MCF 10A (cell line): ENCODE results near the gene PCP2. TPM values are rescaled to one million over a fixed set of nuclear protein-coding genes. Genes with fewer than 3 reads are reported as not detected.

Experiments used
- BruUV-seq: library from RNA; stranded (reverse); fragments of 400-500 nt; replicated peaks from 2 replicates; lab custom pipeline; 2021; lab: Mats Ljungman, UMichigan
- CTCF ChIA-PET: fragments of 300-600 bp; sonication (Branson Sonifier 250); formaldehyde crosslinking; extraction: SDS; loops from one replicate; lab custom pipeline; 2021; ENCODE audit warnings: antibody characterized with exemption, inconsistent platforms; lab: Yijun Ruan, JAX
- POLR2A ChIA-PET: fragments of 300-600, 350-650 bp; sonication (Branson Sonifier 250); formaldehyde crosslinking; extraction: SDS; loops from one replicate; lab custom pipeline; 2020; ENCODE audit warnings: antibody characterized with exemption, inconsistent platforms; lab: Yijun Ruan, JAX
- DNase-seq: peaks from one replicate; pipeline ENCODE4 v3.0.0-alpha.2; 2018; ENCODE audit not compliant: unreplicated experiment
- H3K27ac Mint-ChIP-seq: one replicate; pipeline ENCODE4 v1.8.0; 2022; ENCODE audit warnings: mild to moderate bottlenecking, low read depth, mixed read lengths; ENCODE audit not compliant: unreplicated experiment
- H3K27me3 Mint-ChIP-seq: one replicate; pipeline ENCODE4 v1.8.0; 2022; ENCODE audit warnings: mixed read lengths; ENCODE audit not compliant: insufficient read depth, unreplicated experiment
- H3K36me3 Mint-ChIP-seq: one replicate; pipeline ENCODE4 v1.8.0; 2022; ENCODE audit warnings: mild to moderate bottlenecking, moderate library complexity, mixed read lengths; ENCODE audit not compliant: insufficient read depth, unreplicated experiment
- H3K4me1 Mint-ChIP-seq: one replicate; pipeline ENCODE4 v1.8.0; 2022; ENCODE audit warnings: mixed read lengths; ENCODE audit not compliant: insufficient read depth, unreplicated experiment
- H3K4me3 Mint-ChIP-seq: one replicate; pipeline ENCODE4 v1.8.0; 2022; ENCODE audit warnings: mild to moderate bottlenecking, moderate library complexity, mixed read lengths; ENCODE audit not compliant: unreplicated experiment
- H3K9me3 Mint-ChIP-seq: one replicate; pipeline ENCODE4 v1.8.0; 2022; ENCODE audit warnings: mixed read lengths; ENCODE audit not compliant: unreplicated experiment
- CTCF ChIP-seq: fragments of 200-600 bp; IDR thresholded peaks from one replicate; pipeline ENCODE4 v1.8.0; 2022; ENCODE audit warnings: antibody characterized with exemption, mild to moderate bottlenecking; ENCODE audit not compliant: unreplicated experiment
- intact Hi-C: fragments of 100-400 bp; cut with micrococcal nuclease; formaldehyde crosslinking; loops from 2 replicates; pipeline ENCODE4 v1.14.1; 2022
- total RNA-seq: library from RNA; stranded (reverse); gene quantifications from 2 replicates; pipeline ENCODE4 v1.2.3, GENCODE V29; 2022

PCP2 gene
- total RNA-seq, 1 experiment from 2014 or later: not detected

- no TSS peak for BruUV-seq
- Mint-ChIP-seq H3K9me3 (no peaks in the 10 kb centered on the region), H3K27ac (no peak overlapping the region), H3K36me3 (peaks cover 11% of the 10 kb centered on the region), H3K4me3 (no peak overlapping the region), H3K27me3 (no peaks in the 10 kb centered on the region), H3K4me1 (peaks cover 6% of the 10 kb centered on the region)
- no peak for TF ChIP-seq CTCF
- CTCF ChIA-PET: interaction anchor here (0.5 to 1.7 kb wide), 8 partner anchors 21 to 324 kb away, joined by 3 to 7 read pairs (median 3); no protein-coding TSS in a partner anchor
- POLR2A ChIA-PET: interaction anchor here (0.6 to 2.3 kb wide), 4 partner anchors 12 to 448 kb away, joined by 3 to 6 read pairs (median 3); no protein-coding TSS in a partner anchor
- intact Hi-C loops: no loop called here
- DNase-seq: no peak
Measured at GRCh38 chr19:7677669-7678311, 44.3 kb upstream of the PCP2 start.

- Mint-ChIP-seq H3K4me1 (peaks cover 6% of the 10 kb centered on the region), H3K27ac (no peak within 1 kb of the TSS), H3K4me3 (no peak within 1 kb of the TSS), H3K27me3 (no peaks in the 10 kb centered on the region), H3K9me3 (no peaks in the 10 kb centered on the region), H3K36me3 (peaks cover 4% of the 10 kb centered on the region)
- CTCF ChIA-PET: interaction anchor here (1.1 to 1.2 kb wide), 3 partner anchors 27 to 323 kb away, joined by 3 to 5 read pairs (median 3); no protein-coding TSS in a partner anchor
- intact Hi-C loops: no loop called here
- POLR2A ChIA-PET: interaction anchor here (0.8 to 2.3 kb wide), 2 partner anchors 20 to 123 kb away, joined by 3 to 6 read pairs; no protein-coding TSS in a partner anchor
- no TSS peak for BruUV-seq
- DNase-seq: no peak
- TF ChIP-seq CTCF: no peak
Measured at GRCh38 chr19:7676854-7677253, 43.3 kb upstream of the PCP2 start, which contains the start of gene MCEMP1. Gene MCEMP1, plus strand, starts transcription at chr19:7677090. Its CDS starts 31 bp downstream, at chr19:7677121.

- Mint-ChIP-seq H3K27ac (no peak overlapping the region), H3K4me3 (no peak overlapping the region), H3K36me3 (no peaks in the 10 kb centered on the region), H3K4me1 (peaks cover 6% of the 10 kb centered on the region), H3K9me3 (no peaks in the 10 kb centered on the region), H3K27me3 (no peaks in the 10 kb centered on the region)
- ChIA-PET CTCF (interaction anchor here (0.6 to 1.2 kb wide), 5 partner anchors 26 to 356 kb away, joined by 3 to 5 read pairs (median 3); partner anchors contain the start of genes PET100 and XAB2), POLR2A (interaction anchor here (0.8 to 2.3 kb wide), 2 partner anchors 20 to 124 kb away, joined by 3 to 6 read pairs; no protein-coding TSS in a partner anchor)
- no peak for DNase-seq
- no TSS peak for BruUV-seq
- intact Hi-C loops: no loop called here
- no peak for TF ChIP-seq CTCF
Measured at GRCh38 chr19:7676376-7676775, 42.9 kb upstream of the PCP2 start.
